Measurements from ENCODE around the gene OR52B2. TPM values are rescaled to one million over a fixed set of nuclear protein-coding genes. Genes with fewer than 3 reads are reported as not detected.

Gene OR52B2
- total RNA-seq, 4 donors from 2014 or later = 0.33 TPM; not detected in 3

- Histone ChIP-seq H3K9me3 (no peaks in the 10 kb centered on the region), H3K27ac (no peak overlapping the region), H3K27me3 (no peaks in the 10 kb centered on the region), H3K36me3 (peaks cover 0 to 10% of the 10 kb centered on the region in 2 donors), H3K4me3 (replicated peaks in 1 of 3) (no peak overlapping the region), H3K4me1 (no peaks in the 10 kb centered on the region)
- no peak for DNase-seq
- 74 to 84% methylated on average over 3 of the region's 3 CpGs for WGBS, 2 donors
- TF ChIP-seq POLR2A (IDR thresholded peaks at IDR 0.05) (no peak), CTCF (IDR thresholded peaks at IDR 0.05) (no peak)
- intact Hi-C loops (cut with DNase I) = no loop called here
Measured at GRCh38 chr11:6203327-6203726, 33.2 kb upstream of the OR52B2 start.

GRCh38 chr11:6202041-6202440, 31.9 kb upstream of the OR52B2 start:
- intact Hi-C loops (cut with DNase I) = no loop called here
- Histone ChIP-seq H3K4me1 (no peaks in the 10 kb centered on the region), H3K9me3 (no peaks in the 10 kb centered on the region), H3K27me3 (no peaks in the 10 kb centered on the region), H3K27ac (no peak overlapping the region), H3K4me3 (replicated peaks in 1 of 3) (no peak overlapping the region), H3K36me3 (peaks cover 0 to 10% of the 10 kb centered on the region in 2 donors)
- WGBS, 2 donors = 86 to 96% methylated on average over 1 of the region's 1 CpG
- no peak for TF ChIP-seq POLR2A (IDR thresholded peaks at IDR 0.05)
- TF ChIP-seq CTCF (IDR thresholded peaks at IDR 0.05) = no peak
- no peak for DNase-seq

- intact Hi-C loops (cut with DNase I) = no loop called here
- DNase-seq = no peak
- Histone ChIP-seq H3K4me3 (replicated peaks in 1 of 3) (no peak overlapping the region), H3K27ac (no peak overlapping the region), H3K27me3 (no peaks in the 10 kb centered on the region), H3K9me3 (no peaks in the 10 kb centered on the region), H3K4me1 (no peaks in the 10 kb centered on the region), H3K36me3 (peaks cover 0 to 8% of the 10 kb centered on the region in 2 donors)
- TF ChIP-seq POLR2A (IDR thresholded peaks at IDR 0.05) (no peak), CTCF (IDR thresholded peaks at IDR 0.05) (no peak)
- 86 to 87% methylated on average over 2 of the region's 2 CpGs for WGBS, 2 donors
Measured at GRCh38 chr11:6201481-6201880, 31.4 kb upstream of the OR52B2 start.

- no peak overlapping the region for H3K4me3 ChIP-seq (replicated peaks in 1 of 3)
- no peak for TF ChIP-seq CTCF (IDR thresholded peaks at IDR 0.05)
- no peak for TF ChIP-seq POLR2A (IDR thresholded peaks at IDR 0.05)
- H3K27ac ChIP-seq = no peak overlapping the region
- no peaks in the 10 kb centered on the region for H3K4me1 ChIP-seq
- intact Hi-C loops (cut with DNase I) = no loop called here
- H3K27me3 ChIP-seq = no peaks in the 10 kb centered on the region
- peaks cover 0 to 4% of the 10 kb centered on the region in 2 donors for H3K36me3 ChIP-seq
- H3K9me3 ChIP-seq = no peaks in the 10 kb centered on the region
- no peak for DNase-seq
- WGBS, 2 donors = 72 to 87% methylated on average over 4 of the region's 4 CpGs
Measured at GRCh38 chr11:6200975-6201374, 30.8 kb upstream of the OR52B2 start.

- H3K27ac ChIP-seq = no peak within 1 kb of the TSS
- H3K4me1 ChIP-seq = no peaks in the 10 kb centered on the region
- no peaks in the 10 kb centered on the region for H3K27me3 ChIP-seq
- 98 to 100% methylated on average over 3 to 5 of the region's 5 CpGs for WGBS, 2 donors
- no peaks in the 10 kb centered on the region for H3K36me3 ChIP-seq
- no peak within 1 kb of the TSS for H3K4me3 ChIP-seq (replicated peaks in 1 of 3)
- intact Hi-C loops (cut with DNase I) = no loop called here
- H3K9me3 ChIP-seq = no peaks in the 10 kb centered on the region
- no peak for TF ChIP-seq POLR2A (IDR thresholded peaks at IDR 0.05)
- no peak for TF ChIP-seq CTCF (IDR thresholded peaks at IDR 0.05)
- DNase-seq = no peak
Measured at GRCh38 chr11:6199174-6199810, 29.2 kb upstream of the OR52B2 start, which contains the start of gene OR52W1. Gene OR52W1 (plus strand): TSS chr11:6199224. CDS start chr11:6199224, 0 bp downstream.

Measured in thyroid gland (tissue), 4 donors.